WI38 (cell line): ENCODE data around the gene GRIK4.

Experiments
- H3K4me3 ChIP-seq: 2 replicates; pipeline ENCODE4 v1.5.1; 2011; ENCODE audit warnings: low read depth, mild to moderate bottlenecking, control low read depth, low read length
- TF ChIP-seq, protein P1 (sequence below): IDR thresholded peaks from 2 replicates; pipeline ENCODE4 v1.5.1; 2012; ENCODE audit warnings: low read depth, mild to moderate bottlenecking, control low read depth, low read length

Gene GRIK4

DNA sequence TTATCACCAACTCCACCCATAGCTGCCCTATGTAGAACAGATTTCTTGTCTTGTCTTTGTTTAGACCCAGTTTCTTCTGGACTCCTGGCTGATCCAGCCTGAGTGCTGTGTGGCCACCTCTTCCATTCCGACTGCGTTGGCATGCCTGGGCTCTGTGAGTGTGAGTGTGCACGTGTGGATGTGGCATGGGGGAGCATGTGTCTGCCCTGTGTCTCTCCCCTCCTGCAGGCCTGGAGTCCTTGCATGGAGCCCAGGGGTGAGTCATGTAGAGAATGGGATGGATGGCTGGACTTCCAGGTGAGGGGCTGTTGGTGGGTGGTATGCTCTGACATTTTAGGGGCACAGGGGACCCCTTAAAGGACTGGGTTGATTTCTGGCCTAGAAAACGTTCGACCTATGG lies 194.7 kb downstream of the GRIK4 start:
- TF ChIP-seq, protein P1, sequence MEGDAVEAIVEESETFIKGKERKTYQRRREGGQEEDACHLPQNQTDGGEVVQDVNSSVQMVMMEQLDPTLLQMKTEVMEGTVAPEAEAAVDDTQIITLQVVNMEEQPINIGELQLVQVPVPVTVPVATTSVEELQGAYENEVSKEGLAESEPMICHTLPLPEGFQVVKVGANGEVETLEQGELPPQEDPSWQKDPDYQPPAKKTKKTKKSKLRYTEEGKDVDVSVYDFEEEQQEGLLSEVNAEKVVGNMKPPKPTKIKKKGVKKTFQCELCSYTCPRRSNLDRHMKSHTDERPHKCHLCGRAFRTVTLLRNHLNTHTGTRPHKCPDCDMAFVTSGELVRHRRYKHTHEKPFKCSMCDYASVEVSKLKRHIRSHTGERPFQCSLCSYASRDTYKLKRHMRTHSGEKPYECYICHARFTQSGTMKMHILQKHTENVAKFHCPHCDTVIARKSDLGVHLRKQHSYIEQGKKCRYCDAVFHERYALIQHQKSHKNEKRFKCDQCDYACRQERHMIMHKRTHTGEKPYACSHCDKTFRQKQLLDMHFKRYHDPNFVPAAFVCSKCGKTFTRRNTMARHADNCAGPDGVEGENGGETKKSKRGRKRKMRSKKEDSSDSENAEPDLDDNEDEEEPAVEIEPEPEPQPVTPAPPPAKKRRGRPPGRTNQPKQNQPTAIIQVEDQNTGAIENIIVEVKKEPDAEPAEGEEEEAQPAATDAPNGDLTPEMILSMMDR = no peak
- no peak overlapping the region for H3K4me3 ChIP-seq

DNA sequence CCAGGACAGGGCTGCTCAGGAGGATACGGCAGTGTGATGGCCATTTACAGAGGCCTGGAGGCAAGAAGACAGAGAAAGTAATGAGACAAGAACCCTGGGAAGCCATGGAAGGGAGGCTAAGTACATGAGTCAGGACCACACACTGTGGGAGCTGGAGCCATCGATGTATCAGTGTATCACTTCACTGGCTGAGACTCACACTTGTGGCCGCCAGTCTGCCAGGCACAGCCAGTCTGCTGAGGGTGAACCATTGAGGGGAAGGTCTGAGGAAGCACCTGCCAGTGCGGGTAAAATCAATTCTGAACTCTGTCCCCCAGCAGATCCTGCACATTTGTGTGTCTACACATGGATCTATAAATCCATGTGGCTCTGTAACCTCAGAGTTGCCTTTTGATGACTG lies 195.6 kb downstream of the GRIK4 start:
- TF ChIP-seq, protein P1 = no peak
- H3K4me3 ChIP-seq = no peak overlapping the region

DNA sequence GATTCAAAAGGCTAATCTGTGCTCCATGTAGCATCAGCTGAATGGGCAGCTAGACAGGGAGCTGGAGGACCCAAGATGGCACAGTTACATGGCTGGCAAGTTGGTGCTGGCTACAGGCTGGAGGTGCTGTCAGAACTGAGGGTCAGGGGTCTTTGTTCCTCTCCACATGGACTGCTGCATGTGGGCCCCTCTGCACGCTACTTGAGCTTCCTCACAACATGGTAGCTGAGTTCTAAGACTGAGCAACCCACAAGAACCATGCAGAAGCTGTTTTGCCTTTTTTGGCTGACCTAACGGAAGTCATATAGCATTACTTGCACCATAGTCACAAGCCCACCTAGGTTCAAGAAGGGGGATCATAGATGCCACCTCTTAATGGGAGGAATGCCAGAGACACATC lies 196.1 kb downstream of the GRIK4 start:
- TF ChIP-seq, protein P1 = no peak
- no peak overlapping the region for H3K4me3 ChIP-seq

DNA sequence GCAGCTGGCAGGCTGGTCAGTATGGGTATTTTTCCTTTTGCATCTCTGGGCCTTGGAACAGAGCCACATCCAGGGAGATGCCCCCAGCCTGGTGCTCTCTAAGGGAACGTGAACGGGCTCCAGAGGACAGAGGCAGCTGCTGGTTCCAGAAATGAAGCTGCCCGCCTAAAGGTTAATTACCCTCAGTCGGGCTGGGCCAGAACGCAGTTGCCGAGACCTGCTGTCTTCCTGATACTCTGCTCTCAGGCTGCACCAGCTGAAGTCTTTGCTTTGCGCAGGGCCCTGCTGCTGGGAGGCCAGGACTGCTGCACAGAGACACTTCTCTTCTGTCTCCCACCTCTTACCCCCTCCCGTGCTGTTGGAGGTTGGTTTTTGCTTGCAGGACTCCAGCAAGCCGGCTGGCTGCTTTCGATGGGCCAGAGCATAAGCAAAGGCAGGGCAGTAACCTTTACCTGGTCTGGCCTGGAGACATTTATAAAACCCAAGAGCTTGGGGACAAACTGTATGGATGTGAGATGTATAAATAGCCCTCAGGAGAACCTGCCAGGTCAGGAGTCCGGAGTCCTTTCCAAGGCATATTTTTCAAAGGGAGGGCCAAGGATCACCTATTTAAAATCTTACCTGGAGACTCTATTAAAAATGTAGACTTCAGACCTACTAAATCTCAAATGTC lies 197.1 kb downstream of the GRIK4 start:
- H3K4me3 ChIP-seq = no peak overlapping the region
- TF ChIP-seq, protein P1 = no peak

DNA sequence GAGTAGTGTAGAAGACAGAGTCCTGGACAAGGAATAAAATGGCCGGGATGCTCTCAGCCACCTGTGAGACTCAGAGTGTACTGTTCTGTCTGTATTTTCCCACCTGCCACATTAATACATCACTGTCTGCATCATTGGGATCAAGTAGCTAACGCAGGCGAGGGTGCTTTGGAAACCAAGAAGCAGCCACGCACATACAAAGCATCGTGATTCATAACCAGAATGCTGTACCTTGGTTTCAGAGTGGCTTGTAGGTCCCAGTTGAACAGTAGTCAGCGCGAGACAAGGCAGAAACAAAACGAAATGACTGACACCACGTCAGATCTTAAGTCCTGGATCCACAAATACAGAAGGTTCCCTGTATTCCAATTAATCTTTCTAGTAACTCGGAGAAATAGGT lies 198.3 kb downstream of the GRIK4 start:
- TF ChIP-seq, protein P1 = no peak
- H3K4me3 ChIP-seq = no peak overlapping the region

DNA sequence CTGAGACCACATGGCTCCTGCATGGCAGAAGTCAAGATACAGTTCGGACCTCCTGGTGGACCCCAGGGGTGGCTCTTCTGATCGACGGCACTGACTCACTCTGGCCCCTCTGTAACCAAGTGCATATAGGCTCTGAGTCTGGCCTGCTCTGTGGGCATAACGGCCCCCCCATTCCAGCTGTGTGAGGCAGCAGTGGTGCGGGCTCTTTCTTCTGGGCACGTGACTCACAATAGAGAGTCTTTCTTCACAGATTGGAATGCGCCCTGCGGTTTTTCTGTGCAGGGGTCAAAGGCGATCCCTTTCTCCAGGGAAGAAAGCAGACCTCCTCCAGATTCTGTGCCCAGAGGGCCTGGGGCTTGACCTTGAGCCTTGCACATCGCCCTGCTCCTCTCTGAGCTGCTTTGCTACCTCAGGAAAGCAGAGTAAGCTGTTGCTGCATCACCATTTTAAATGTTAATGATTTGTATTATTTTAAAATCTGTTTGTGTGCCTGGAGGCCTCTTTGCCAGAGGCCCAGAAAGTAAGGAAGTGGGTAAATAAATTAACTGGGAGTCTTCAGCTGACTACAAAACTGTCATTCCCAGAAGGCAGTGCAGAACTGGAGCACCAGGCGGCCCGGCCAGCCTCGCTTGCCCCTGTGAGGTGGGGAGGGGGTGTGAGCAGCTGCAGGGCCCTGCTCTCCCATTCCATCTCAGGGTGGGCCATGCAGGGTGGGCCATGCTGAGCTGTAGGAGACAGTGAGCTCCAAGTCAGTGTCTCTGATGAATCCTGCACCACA lies 199.0 kb downstream of the GRIK4 start:
- TF ChIP-seq, protein P1 = no peak
- H3K4me3 ChIP-seq = no peak overlapping the region

DNA sequence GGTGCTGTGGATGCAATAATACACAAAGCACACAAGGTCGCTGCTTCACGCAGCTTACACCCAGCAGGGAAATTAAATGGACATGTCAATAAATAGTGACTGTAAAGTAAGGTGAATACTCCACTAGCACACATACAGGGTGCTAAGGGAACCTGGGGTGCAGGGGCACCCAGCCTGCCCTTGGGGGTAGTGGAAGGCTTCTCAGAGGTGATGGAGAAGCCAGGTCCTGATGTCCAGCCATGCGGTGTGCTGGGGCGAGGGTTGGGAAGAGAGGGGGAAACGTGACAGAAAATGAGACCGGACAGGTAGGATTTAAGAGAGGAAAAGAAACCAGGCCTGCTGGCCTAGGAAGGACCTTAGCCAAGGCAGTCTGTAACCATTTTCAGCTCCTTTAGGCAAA lies 200.5 kb downstream of the GRIK4 start:
- TF ChIP-seq, protein P1 = no peak

More for the DNA sequence above, 200.5 kb downstream of the GRIK4 start:
- no peak overlapping the region for H3K4me3 ChIP-seq
